Fibroblast of the aortic adventitia (primary cell): ENCODE results near the gene FOXL1. TPM values are rescaled to one million over a fixed set of nuclear protein-coding genes. Genes with fewer than 3 reads are reported as not detected.
A peak's percentile ranks its signal among the peaks of the same experiment; 100 is the strongest.
"Not testable (repeated sequence)": the region's sequence is repeated elsewhere in the genome, so short reads cannot be mapped to it uniquely, and the experiment has no call there.

Experiments
- DNase-seq: peaks from one replicate; pipeline ENCODE4 v3.0.0-alpha.2; 2010; ENCODE audit warnings: low read depth
- H3K4me3 ChIP-seq: 2 replicates; pipeline ENCODE4 v1.5.1; 2011; ENCODE audit warnings: low read depth, mild to moderate bottlenecking, control low read depth, low read length, moderate library complexity
- CTCF ChIP-seq: IDR thresholded peaks from 2 replicates; pipeline ENCODE4 v1.5.1; 2011; ENCODE audit warnings: mild to moderate bottlenecking, low read length, control low read depth, inconsistent platforms; ENCODE audit not compliant: insufficient read depth
- total RNA-seq: library from RNA; depleted of rRNA; stranded (reverse); fragments of >200 nt; gene quantifications from 2 replicates; pipeline ENCODE4 v1.2.3, GENCODE V29; 2012; ENCODE audit warnings: low replicate concordance

Gene FOXL1
- total RNA-seq, 1 donor: 5.8 TPM

GRCh38 chr16:86587487-86587886, 9.1 kb downstream of the FOXL1 start:
- no peak for DNase-seq
- TF ChIP-seq CTCF: no peak
- no peak overlapping the region for H3K4me3 ChIP-seq

GRCh38 chr16:86587955-86588354, 9.6 kb downstream of the FOXL1 start:
- H3K4me3 ChIP-seq, DNase-seq: not testable (repeated sequence)

- peak; percentile 98 for DNase-seq
- no peak for TF ChIP-seq CTCF
- no peak overlapping the region for H3K4me3 ChIP-seq
Observed at GRCh38 chr16:86590501-86591144, 12.3 kb downstream of the FOXL1 start.

GRCh38 chr16:86591270-86591669, 12.9 kb downstream of the FOXL1 start:
- DNase-seq: no peak
- TF ChIP-seq CTCF: no peak
- no peak overlapping the region for H3K4me3 ChIP-seq

GRCh38 chr16:86593913-86594620, 15.7 kb downstream of the FOXL1 start:
- no peak for TF ChIP-seq CTCF
- H3K4me3 ChIP-seq: no peak overlapping the region
- DNase-seq: no peak

- no peak for TF ChIP-seq CTCF
- peak; percentile 63 for DNase-seq
- H3K4me3 ChIP-seq: no peak overlapping the region
Observed at GRCh38 chr16:86594721-86595120, 16.4 kb downstream of the FOXL1 start.

GRCh38 chr16:86595983-86596605, 17.7 kb downstream of the FOXL1 start:
- no peak for TF ChIP-seq CTCF
- DNase-seq: no peak
- H3K4me3 ChIP-seq: no peak overlapping the region
